ENCODE measurements around the gene UBD. TPM values are rescaled to one million over a fixed set of nuclear protein-coding genes. Genes with fewer than 3 reads are reported as not detected.

The UBD gene
- total and polyA plus RNA-seq, 7 donors, result 0.71 to 207 (median 10.0) TPM; not detected in 3

DNA sequence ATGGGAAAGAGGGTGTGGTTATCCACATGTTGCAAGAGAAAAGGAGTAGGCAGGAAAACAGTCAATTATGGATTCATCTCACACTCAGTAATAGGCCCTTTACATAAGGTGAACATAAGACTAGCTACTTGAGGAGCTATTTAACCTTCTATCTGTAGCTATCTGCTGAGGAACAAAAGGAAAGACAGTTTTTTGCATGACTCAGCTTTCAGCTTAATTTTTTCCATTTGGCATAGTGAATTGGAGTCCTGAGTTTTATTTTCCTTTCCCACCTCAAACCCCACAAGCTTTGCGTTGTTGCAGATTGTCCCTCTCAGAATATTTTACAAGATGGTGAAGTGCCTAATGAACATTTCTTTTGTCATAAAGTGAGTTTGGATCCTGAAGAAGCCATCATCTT lies 32.4 kb downstream of the UBD start:
- Histone ChIP-seq H3K9me3 (no peaks in the 10 kb centered on the region), H3K27me3 (no peaks in the 10 kb centered on the region), H3K4me3 (no peak overlapping the region), H3K27ac (no peak overlapping the region), H3K4me1 (no peaks in the 10 kb centered on the region), H3K36me3 (no peaks in the 10 kb centered on the region)
- DNase-seq, result no peak
- TF ChIP-seq EP300 (IDR thresholded peaks at IDR 0.05), result no peak
- TF ChIP-seq POLR2A (IDR thresholded peaks at IDR 0.05), result no peak
- TF ChIP-seq POLR2AphosphoS5 (IDR thresholded peaks at IDR 0.05), result no peak
- TF ChIP-seq, protein P1, sequence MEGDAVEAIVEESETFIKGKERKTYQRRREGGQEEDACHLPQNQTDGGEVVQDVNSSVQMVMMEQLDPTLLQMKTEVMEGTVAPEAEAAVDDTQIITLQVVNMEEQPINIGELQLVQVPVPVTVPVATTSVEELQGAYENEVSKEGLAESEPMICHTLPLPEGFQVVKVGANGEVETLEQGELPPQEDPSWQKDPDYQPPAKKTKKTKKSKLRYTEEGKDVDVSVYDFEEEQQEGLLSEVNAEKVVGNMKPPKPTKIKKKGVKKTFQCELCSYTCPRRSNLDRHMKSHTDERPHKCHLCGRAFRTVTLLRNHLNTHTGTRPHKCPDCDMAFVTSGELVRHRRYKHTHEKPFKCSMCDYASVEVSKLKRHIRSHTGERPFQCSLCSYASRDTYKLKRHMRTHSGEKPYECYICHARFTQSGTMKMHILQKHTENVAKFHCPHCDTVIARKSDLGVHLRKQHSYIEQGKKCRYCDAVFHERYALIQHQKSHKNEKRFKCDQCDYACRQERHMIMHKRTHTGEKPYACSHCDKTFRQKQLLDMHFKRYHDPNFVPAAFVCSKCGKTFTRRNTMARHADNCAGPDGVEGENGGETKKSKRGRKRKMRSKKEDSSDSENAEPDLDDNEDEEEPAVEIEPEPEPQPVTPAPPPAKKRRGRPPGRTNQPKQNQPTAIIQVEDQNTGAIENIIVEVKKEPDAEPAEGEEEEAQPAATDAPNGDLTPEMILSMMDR (IDR thresholded peaks at IDR 0.05), result no peak
- 84 to 95% methylated on average over 1 of the region's 1 CpG for WGBS, 2 donors
- intact Hi-C loops (cut with DNase I), result no loop called here

DNA sequence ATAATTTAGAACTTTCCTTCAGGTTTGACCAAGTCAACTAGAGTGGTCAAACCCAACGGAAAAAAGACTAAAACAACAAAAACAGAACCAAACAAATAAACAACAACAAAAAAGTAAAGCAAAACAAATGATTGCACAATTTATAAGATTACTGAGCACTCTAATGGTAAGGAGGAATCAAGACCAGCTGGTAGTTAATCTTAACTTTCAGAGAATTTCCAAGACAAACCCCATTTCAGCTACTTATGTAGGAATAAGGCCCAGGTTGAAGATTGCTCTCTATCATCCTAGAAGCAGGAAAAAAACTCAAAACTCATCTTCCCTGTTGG lies 34.3 kb downstream of the UBD start:
- Histone ChIP-seq H3K27me3 (no peaks in the 10 kb centered on the region), H3K9me3 (no peaks in the 10 kb centered on the region), H3K4me3 (no peak overlapping the region), H3K27ac (no peak overlapping the region), H3K4me1 (no peaks in the 10 kb centered on the region), H3K36me3 (no peaks in the 10 kb centered on the region)
- no peak for TF ChIP-seq EP300 (IDR thresholded peaks at IDR 0.05)
- TF ChIP-seq POLR2A (IDR thresholded peaks at IDR 0.05), result no peak
- TF ChIP-seq POLR2AphosphoS5 (IDR thresholded peaks at IDR 0.05), result no peak
- TF ChIP-seq, protein P1 (IDR thresholded peaks at IDR 0.05), result no peak
- no peak for DNase-seq
- WGBS, 2 donors, result 1% methylated on average over 1 of the region's 1 CpG
- intact Hi-C loops (cut with DNase I), result no loop called here

DNA sequence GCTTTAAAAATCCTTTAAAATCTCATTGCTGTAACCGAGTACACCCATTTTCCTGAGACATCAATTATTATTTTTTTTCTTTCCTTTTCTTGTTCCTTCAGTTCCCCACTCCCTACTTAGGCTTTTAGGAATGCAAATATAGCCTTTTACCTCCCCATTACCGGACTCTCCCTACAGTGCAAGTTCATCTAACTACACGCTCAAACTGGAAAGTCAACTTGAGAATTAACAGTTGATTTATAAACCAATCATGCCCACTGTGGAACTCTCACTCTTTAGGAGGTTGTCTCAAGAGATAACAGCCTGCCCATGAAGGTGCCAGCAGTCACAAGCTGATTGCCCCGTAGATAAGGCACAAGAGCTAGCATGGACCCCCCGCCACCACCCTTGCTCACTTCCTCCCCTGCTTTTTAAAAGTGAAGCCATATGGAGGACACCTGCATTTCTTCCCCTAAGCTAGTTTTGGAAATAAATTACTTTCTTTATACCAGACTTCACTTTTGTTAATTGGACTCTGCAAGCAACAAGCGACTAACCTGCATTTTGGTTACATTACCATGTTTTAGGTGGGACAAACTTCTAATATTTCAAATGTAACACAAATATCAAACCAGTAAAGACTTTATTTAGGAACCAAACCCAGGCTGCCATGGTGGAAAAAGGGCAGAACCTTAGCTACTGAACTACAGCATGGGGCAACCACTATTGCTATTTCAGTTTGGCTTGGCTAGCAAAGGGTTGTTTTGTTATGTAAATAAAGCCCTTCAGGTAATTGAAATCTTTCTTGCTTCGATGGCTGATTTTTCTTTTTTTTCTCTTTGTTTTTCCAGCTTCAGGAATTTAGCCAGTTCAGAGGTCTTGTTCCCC lies 34.9 kb downstream of the UBD start:
- WGBS, 2 donors, result 45 to 47% methylated on average over 7 of the region's 7 CpGs
- no peaks in the 10 kb centered on the region for H3K27me3 ChIP-seq
- H3K4me3 ChIP-seq, result no peak overlapping the region
- no peaks in the 10 kb centered on the region for H3K36me3 ChIP-seq
- no peaks in the 10 kb centered on the region for H3K9me3 ChIP-seq
- H3K4me1 ChIP-seq, result no peaks in the 10 kb centered on the region
- H3K27ac ChIP-seq, result no peak overlapping the region
- DNase-seq, result no peak
- intact Hi-C loops (cut with DNase I), result no loop called here
- TF ChIP-seq, protein P1 (IDR thresholded peaks at IDR 0.05), result no peak
- no peak for TF ChIP-seq EP300 (IDR thresholded peaks at IDR 0.05)
- no peak for TF ChIP-seq POLR2AphosphoS5 (IDR thresholded peaks at IDR 0.05)

DNA sequence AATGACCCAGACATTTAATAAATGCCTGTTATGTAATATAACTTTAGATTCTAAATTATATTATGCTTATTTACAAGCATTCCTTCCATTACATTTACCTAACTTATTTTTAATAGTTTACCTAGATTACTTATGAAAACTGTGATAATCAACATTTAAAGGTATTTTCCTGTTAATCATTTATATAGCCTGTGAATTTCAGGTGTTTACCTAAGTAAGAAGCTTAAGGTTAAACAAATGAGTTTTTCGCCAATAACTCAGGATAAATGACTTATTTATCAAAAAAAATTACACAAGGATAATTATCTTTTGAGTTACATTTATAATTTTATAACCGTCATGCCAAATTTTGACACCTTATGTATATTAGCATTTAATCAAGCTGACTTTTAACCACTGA lies 35.5 kb downstream of the UBD start:
- no peaks in the 10 kb centered on the region for H3K27me3 ChIP-seq
- WGBS, 2 donors, result 43 to 66% methylated on average over 2 of the region's 2 CpGs
- TF ChIP-seq, protein P1 (IDR thresholded peaks at IDR 0.05), result no peak
- TF ChIP-seq POLR2A (IDR thresholded peaks at IDR 0.05), result no peak
- no peak for TF ChIP-seq EP300 (IDR thresholded peaks at IDR 0.05)
- TF ChIP-seq POLR2AphosphoS5 (IDR thresholded peaks at IDR 0.05), result no peak

DNA sequence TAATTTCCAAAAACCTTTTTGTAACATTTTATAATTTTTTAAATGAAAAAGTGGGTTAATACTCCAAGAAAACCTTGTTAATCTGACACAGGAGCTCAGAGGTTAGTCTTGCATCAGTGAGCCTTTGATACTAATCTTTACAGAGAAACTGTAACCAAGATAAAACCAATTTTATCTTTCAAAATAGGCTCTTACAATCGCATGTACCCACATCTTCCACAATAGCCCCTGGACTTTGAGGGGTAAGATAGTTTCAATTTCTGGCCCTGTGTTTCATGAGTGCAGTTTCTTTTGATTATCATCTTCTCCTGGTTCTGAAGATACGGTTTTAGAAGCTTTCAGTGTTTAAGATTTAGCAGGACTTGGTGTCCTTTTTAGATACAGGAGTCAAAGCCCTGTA lies 37.3 kb downstream of the UBD start:
- no peaks in the 10 kb centered on the region for H3K4me1 ChIP-seq
- no peak overlapping the region for H3K4me3 ChIP-seq
- H3K9me3 ChIP-seq, result no peaks in the 10 kb centered on the region
- WGBS, 2 donors, result 63 to 72% methylated on average over 2 of the region's 2 CpGs
- no peaks in the 10 kb centered on the region for H3K27me3 ChIP-seq
- TF ChIP-seq POLR2AphosphoS5 (IDR thresholded peaks at IDR 0.05) (no peak), EP300 (IDR thresholded peaks at IDR 0.05) (no peak), POLR2A (IDR thresholded peaks at IDR 0.05) (no peak)
- TF ChIP-seq, protein P1 (IDR thresholded peaks at IDR 0.05), result no peak
- no peak overlapping the region for H3K27ac ChIP-seq
- no peak for DNase-seq
- no peaks in the 10 kb centered on the region for H3K36me3 ChIP-seq
- intact Hi-C loops (cut with DNase I), result no loop called here

More for the DNA sequence above, 35.5 kb downstream of the UBD start:
- intact Hi-C loops (cut with DNase I), result no loop called here
- Histone ChIP-seq H3K4me3 (no peak overlapping the region), H3K4me1 (no peaks in the 10 kb centered on the region), H3K36me3 (no peaks in the 10 kb centered on the region), H3K27ac (no peak overlapping the region), H3K9me3 (no peaks in the 10 kb centered on the region)
- no peak for DNase-seq
